HG02623 (cell line): ENCODE results near the gene ARHGAP11A.

Source experiments
- ATAC-seq: cut with Tn5 transposase; IDR thresholded peaks from one replicate; pipeline ENCODE4 v1.9.1; 2021; ENCODE audit warnings: moderate library complexity; ENCODE audit not compliant: unreplicated experiment

The ARHGAP11A gene

DNA sequence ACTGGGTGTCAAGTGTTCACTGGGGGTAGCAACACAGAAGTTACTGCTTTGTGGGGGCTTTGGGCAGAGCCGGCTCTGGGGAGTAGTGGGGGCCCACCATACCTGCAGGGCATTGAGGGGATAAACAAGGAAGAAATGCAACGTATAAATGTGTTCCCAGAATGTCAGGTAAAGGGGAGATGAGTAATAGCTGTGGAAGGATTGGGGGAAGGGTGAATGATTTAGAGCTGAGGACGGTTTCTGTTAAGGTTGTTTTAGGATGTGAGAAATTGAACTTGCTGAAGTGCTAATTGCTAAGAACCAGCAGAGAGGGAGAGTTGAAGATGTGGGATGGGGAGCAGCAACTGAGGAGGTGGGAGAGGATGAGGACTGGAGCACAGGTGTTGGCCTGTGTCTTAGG, 36.9 kb downstream of the ARHGAP11A start:
- no peak for ATAC-seq

DNA sequence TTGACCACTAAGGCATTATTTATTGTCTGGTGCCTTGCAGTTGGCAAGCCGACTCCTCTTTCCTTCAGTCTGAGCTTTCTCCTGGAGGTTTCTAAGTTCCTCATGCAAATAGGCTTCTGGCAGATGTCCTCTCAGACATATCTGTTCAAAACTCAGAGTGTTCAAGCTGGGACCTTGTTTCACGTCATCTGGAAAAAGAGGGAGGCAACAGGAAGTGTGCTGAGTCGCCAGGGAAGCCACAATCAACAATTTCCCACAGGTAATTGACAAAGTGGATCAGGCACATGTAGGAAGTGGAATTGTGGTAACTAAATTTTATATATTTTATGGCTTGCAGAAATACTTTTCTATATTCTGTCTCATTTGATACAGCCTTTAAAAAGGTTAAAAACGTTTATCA, 40.8 kb downstream of the ARHGAP11A start:
- no peak for ATAC-seq

DNA sequence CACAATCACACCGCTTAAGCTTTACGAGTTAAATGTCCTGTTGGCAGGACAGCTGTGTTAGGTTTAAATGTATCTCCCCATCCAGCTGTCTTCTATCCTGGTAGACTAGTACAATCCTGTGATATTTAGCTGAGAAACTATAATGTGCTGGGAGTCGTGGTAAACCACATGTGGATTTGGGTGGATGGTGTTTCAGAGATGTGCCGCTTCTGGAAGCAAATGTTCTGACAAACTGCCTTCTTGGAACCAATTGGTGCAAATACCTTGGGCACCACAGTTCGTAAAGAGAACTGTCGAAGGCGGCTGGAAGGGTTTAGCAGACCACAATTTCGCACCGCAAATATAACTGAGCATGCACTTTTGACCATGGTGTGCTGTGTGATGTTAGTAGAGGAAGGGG, 41.2 kb downstream of the ARHGAP11A start:
- ATAC-seq = no peak

DNA sequence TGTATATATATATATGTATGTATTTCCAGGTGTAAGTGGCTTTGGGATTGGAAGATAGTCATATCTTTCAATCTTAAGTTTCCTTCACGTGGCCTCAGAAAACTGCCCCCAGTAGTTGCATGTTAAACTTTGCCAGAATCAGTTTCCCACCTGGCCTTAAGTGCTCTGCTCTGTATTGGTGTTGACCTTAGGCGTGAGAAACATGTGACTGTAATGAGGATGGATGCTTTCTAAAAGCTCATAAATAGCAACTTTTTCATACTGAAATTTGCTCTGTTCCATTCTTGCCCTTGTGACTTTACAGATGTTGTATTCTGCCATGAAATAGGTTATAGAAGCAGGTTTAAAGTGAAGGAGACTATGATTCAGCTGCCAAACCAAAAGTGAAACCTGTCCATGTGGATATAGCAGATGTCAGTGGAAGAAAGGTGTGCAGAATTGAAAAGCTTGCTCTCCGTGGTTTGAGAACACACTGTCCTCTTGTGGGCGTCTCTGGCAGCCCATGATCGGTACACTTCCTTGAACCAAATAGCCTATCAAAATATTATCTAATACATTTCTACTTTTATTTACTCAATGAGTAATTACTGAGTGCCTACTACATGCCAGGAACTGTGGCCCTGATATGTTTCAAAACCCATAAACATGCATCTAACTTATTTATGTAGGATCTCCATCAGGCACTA, 42.0 kb downstream of the ARHGAP11A start:
- no peak for ATAC-seq

DNA sequence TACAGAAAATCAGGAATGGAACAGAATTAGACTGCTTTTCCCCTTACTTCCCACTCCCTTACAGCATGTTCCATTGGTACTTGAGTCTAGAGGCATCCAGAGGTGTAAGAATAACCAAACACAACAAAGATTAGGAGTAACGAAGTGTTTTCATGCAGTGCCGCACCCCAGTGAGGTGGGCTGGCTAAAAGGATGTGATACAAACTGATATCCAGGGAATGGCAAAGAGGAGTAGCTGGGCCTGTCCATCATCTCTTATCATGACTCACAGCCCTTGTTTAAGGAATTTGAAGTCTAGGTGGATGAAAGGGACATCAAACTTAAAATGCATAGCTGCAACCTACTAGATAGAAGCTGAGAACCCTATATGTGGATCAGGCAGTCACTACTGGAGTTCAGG, 42.6 kb downstream of the ARHGAP11A start:
- no peak for ATAC-seq

DNA sequence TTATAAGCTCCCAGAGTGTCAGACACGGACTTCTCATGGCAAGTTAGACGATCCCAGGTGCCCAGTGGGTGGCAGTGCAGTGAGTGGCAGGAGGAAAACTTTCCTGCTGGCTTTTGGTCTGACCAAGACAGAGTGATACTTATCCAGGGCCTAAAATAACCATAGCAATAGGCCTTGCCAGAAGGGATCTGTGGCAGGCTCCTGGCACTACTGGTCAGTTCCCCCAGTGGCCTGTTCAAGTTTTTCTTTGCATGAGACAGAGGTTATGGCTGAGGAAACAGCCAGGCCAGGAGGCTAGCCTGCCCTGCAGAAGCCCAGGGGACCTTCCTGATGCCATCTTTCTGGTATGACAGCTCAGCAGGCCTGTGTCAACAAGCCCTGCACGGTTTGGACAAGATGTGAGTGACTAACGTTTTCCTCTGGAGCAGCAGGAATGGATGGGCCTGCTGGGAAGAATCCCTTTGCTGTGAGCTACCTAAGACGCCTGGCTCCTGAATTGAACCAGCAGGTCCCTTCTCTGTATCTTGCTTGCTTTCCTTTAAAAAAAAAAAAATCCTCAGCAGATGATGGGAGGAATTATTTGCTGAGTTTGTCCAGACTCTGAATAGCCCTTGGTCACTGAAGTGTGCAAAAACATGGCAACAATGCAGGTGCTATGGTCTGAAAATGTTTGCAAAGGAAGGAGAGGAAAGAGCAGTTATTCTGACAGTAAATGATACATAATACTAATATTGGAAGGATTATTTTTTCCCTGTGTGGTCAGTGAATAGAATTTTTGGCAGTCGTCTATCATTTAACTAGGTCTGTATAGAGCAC, 44.2 kb downstream of the ARHGAP11A start:
- no peak for ATAC-seq

DNA sequence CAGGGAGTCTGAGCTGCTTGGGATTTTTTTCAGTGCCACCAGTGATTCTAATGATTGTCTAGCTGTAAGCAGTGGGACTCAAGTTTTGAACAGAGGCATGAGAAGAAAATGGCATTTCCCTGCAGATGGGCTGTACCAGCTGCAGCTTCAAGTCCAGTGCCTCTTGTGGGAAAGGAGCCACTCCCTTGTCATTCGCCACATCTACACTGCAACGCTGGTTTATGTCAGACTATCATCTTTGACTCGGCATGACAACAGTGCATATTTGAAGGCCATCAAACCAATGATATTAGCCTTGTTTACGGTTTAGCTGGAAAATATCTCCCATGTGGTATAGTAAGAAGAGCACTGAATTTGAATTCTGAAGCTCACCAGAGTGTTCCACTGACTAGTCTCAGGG, 48.4 kb downstream of the ARHGAP11A start:
- no peak for ATAC-seq

DNA sequence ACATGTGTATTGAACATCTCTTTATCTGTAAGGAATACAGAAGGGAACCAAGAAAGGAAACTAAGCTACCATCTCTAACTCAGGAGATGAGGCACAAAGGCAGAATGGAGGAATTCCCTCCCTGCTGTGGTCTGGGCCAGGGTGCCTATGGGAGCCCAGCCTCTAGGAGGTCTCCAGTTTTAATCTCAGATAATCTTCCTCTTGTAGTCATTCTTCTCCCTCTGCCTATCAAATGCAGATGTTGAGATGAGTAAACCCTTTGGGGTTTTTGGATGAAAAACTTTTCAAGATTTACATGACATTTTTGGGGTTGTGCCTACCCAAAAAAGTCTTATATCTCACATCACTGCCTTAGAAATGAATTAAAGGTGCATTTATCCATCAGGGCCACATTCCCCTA, 49.5 kb downstream of the ARHGAP11A start:
- ATAC-seq = no peak

DNA sequence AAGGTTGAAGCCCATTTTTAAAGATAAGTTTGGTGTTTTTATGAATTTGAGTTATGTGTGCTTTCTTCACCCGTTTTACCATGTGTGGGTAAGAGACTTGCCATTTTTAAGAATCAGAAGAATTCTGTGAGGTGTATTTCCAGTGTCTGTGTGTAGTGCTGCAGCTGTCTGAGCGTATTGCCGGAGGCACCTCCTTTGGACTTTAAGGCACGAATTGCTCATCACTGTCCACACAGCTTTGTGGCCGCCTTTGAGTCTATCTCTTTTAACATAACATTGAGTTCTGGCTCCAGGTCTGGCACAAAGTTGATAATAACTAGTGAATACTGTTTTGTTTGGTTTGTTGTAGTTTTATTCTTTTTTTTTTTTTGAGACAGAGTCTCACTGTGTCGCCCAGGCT, 52.0 kb downstream of the ARHGAP11A start:
- ATAC-seq = no peak

DNA sequence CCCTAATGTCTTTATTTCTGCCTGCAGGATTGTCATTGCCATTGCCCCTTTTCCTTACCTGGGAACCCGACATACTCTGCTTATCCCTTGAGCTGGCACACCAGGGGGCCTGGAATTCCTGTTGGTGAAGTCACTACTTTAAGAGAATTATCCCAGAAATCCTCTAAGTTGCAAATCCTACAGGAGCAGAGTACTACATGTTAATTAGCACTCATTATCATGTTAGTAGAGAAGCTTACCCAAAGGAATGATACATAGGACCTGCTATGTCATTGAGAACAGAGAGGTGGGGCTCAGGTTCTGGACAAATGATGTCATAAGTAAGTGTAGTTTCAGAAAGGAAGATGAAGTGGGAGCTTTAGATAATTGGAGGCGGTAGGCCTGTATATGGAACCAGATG, 53.6 kb downstream of the ARHGAP11A start:
- no peak for ATAC-seq

DNA sequence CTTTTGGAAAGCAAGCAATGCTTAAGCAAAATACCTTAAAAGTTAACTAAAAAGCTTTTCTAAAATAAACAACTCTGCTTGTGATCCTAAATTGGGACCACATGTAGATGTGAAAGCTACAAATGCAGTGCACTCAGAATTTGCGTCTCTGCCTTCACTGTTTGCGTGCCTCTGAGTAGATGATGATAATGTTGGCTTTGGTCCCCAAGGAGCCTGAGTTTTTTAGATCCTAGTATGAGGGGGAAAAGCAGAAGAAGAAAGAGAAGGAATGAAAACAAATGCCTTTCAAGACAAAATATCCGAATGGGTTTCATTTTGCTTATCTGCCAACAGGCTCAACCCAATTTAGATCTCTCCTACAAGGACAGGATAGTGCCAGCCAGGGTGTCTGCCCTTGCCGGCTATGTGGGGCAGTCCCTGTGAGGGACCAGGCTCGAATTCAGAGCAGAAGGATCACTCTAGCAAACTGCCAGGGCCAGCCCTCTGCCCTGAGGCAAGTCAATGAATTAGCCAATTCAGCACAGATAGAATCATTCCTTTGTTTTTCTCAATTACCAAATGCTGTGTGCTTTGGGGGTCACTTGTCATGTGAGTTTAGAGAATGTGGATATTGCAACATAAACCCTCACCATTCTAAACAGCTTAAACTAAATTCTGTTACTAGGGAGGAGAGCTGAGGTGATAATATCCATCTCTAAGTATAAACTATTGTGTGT, 54.8 kb downstream of the ARHGAP11A start:
- ATAC-seq = no peak

DNA sequence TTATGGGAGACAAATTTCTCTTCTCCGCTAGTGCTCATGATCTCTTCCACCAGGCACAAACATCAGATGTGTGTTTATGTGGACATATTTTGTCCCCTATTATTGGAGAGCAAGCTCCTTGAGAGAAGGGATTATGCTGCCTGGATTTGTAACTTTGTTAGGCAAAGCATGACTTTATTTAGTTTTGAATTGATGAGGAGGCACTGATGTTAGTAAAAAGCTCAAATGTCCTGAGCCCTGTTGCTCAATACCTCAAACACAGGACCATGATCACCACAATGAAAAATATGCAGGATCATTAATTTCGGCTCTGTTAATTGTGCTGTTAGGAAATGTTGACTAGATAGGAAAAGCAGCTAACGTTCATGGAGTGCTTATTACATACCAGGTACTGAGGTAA, 55.3 kb downstream of the ARHGAP11A start:
- no peak for ATAC-seq

DNA sequence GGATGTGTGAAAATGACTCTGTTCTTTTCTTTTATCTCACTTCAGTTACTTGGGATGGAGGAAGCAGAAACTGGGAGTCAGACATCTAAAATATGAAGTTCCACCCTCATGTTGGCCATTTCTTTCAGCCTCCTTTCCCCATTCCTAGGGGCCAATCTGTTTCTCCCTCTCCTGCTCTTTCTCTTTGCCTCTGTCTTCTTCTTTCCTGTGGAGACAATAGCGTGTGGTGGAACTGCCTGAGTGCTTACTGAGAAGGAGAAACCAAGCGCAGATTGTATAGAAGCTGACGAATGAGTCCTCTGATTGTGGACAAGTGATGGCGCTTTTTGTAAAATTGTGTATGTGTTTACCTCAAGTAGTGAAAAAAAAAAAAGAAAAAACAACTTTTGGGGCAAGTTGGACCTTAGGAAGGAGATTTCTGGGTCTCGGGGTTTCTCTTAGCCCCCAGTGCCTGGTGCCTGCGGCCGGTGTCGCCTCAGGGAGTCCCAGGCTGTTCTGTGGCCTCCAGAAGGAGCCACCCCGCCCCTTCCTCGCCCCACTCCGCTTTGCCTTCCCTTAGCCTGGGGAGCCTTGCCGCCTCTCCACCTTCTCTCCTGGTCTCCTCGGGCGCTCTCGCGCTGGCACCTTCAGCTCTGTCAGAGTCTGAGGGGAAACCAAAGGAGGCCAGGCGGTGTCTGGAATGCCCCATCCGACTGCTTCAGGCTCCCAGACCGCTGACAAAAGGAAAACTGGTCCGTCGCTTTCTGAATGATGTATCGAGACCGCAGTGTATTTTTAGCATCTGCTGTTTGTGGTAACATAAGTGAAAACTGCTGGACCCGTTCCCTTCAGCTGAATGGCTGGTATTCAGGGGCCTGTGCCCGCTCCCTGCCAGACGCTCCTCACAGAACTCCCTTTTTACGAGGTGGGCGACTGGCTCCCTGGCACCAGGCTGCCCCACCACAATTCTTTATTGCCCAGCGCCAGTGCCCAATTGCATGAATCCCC, 56.3 kb downstream of the ARHGAP11A start:
- ATAC-seq = no peak

DNA sequence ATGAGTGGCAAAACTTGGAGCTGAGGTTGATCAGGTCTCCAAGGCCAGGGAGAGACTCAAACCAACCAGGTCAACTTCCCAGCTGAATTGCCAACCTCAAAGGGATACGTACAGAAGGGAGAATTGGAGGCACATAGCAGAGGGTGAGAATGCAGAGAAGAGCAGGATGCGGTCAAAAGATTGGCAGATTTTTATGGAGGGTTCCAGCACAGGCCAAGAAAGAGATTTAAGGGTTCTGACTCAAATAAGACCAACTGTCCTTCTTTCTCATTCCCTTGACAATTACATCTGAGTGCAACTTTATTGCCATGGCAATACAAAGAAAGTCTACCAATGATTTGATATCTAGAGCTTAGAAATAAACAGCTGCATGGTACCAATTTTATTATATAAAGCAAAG, 59.4 kb downstream of the ARHGAP11A start:
- no peak for ATAC-seq

DNA sequence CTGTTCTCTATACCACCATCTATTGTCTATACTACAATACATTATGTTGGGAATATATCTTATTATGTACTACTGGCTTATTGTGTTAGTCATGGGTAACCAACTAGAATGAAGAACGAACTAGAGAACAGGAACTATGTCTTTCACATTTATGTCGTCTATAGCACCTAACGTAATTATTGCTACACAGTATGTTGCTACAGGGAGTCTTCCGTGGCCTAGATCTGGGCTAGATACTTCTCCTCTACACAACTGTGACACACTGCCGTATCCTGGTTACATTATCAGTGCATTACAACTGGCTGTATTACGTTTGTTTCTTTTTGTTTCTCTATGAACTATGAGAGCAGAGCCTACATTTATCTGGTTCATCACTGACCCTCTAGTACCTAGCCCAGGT, 60.2 kb downstream of the ARHGAP11A start:
- no peak for ATAC-seq

DNA sequence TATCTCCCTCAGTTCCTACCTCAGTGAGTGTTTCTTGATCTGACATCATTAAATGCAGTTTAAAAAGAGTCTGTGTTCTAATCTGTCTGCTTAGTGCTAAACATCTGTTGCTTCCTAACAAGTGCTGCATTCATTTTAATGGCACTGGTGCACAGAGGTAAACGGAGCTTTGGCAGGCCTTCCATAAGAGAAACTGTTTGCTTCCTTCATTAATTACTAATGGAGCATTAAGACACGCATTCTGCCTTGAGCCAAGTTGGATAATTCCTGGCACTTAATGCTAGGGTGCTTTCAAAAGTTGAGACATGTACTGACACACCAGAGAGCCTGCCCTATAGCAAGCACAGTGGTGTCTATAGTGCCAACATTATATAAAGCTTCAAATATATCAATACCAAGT, 60.9 kb downstream of the ARHGAP11A start:
- ATAC-seq = no peak

DNA sequence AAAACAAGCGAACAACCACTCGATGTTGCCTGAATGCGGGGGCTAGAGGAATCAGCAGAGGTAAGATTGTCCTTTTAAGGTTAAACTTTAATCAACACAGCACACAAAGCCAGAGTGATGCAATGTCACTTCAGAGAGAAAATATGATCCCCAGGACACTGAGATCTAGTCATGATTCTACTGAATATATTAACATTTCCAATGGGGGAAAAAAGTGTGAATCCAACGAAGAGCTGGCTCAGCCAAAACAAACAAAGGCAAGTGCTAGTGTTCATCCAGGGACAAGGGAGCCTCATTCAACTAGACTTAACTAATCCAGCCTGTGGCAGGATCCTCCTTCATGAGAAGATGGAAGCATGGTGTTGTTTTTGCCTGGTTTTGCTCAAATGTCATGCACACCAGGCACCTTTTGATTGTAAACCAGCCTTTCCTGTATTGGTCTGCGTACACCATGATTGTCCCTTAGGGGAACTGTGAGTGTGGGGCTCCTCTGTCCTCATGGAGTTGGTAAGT, 62.0 kb downstream of the ARHGAP11A start:
- no peak for ATAC-seq

DNA sequence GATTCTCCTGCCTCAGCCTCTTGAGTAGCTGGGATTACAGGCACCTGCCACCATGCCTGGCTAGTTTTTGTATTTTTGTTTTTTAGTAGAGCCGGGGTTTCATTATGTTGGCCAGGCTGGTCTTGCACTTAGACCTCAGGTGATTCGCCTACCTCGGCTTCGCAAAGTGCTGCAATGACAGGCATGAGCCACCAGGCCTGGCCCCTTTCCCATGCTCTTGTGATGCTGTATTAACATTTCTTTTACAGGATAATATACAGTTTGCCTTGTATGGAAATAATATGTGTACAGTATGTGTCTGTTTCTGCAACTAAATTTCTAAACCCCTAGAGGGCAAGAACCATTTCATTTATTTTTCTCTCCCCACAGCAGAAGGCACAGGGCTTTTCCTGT, 64.0 kb downstream of the ARHGAP11A start:
- ATAC-seq = no peak

DNA sequence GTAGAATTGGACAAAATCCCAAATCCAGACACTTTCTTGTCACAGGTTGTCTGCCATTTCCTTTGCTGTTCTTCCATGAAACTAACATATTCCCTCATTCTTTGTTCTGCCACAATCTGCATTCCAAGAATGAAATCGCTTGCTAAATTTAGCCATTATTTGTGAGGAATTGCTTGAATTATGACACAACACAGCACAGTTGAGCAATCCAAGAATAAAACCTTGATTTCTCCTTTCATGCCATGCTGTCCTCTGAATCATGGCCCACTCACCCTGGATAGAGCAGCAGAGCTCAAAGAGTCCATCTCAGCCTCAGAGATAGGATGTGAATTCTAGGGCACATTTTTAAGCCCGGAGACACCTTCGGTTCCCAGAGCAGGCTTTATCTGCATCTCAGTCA, 67.3 kb downstream of the ARHGAP11A start:
- no peak for ATAC-seq

DNA sequence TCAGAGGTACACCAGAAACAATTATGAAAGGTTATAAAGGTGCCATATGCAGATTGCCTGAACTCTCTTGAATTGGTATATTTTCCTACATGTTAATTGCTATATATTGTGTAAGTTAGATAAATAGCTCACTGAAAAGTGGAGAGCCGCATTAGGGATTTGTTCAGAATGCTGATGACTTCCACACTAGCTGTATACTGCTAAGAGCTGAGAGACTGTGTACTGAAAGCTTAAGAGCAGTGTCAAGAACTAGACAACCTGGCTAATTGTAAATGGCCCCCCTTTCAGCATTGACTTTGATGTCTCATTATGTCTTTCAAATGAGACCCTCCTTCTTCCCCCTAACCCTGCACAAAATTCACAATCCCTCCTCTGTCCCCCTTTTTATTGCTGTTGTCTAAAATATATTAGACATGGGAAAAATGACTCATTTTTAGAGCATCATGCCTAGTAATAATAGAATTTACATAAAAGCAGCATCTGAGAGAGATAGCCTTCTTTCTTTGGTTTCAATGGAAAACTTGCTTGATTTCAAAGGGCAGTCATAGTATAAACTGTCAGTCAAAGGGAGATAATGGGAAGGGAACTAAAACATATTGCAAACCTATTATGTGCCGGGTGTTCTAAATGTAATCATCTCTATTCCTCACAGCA, 67.8 kb downstream of the ARHGAP11A start:
- no peak for ATAC-seq
